GM10266 (cell line): ENCODE data around the gene ADORA1.

Experiments used
- DNase-seq: peaks from one replicate; pipeline ENCODE4 v3.0.0; 2012; ENCODE audit errors: extremely low spot score
- CTCF ChIP-seq: IDR thresholded peaks from 2 replicates; pipeline ENCODE4 v1.5.1; 2012; ENCODE audit warnings: mild to moderate bottlenecking, low read depth; ENCODE audit not compliant: control insufficient read depth, insufficient read depth; ENCODE audit errors: missing control alignments

ADORA1 gene

DNA sequence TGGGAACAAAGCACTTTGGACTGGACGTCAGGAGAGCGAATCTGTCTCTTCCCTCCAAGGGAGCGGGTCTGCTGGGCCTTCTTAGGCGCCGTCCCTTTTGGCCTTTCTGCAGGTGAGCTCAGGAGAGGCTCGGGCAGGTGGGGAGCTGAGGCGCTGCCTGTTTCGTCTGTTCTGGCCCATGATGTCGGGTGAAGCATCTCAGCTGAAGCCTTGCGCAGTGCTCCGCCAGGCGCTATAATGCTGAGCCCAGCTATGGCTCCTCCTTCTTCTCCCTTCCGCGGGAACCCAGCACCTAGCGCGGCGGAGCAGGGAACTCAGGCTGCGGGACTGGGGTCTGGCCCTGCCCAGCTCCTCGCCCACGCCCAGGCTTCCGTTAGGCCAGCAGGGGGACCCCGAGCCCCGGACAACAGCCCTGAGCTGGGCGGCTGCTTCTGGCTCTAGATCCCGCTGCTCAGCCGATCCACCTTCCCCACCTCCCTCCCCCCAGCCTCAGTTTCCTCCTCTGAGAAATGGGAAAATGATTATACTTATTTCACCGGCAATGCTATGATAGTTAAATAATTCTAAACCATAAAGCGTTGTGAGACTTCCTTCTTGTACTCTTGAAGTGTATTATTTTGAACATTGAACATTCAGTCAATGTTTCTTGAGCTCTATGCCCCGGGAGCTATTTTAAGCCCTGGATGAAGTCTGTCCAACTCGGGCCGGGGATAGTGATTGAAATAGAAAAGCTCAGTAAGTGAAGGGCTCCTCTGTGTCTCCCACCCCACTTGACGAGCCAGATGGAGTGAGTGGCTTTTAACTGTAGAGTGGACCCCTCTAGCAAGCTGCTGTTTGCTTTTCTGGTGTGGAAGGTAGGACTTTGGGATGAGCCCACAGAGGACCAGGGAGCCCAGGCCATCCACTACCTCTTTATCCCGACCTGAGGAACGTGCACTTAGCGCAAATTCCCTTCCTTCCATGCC, 9.6 kb upstream of the ADORA1 start:
- DNase-seq = peak; percentile 75
- peak; percentile 64 for TF ChIP-seq CTCF

DNA sequence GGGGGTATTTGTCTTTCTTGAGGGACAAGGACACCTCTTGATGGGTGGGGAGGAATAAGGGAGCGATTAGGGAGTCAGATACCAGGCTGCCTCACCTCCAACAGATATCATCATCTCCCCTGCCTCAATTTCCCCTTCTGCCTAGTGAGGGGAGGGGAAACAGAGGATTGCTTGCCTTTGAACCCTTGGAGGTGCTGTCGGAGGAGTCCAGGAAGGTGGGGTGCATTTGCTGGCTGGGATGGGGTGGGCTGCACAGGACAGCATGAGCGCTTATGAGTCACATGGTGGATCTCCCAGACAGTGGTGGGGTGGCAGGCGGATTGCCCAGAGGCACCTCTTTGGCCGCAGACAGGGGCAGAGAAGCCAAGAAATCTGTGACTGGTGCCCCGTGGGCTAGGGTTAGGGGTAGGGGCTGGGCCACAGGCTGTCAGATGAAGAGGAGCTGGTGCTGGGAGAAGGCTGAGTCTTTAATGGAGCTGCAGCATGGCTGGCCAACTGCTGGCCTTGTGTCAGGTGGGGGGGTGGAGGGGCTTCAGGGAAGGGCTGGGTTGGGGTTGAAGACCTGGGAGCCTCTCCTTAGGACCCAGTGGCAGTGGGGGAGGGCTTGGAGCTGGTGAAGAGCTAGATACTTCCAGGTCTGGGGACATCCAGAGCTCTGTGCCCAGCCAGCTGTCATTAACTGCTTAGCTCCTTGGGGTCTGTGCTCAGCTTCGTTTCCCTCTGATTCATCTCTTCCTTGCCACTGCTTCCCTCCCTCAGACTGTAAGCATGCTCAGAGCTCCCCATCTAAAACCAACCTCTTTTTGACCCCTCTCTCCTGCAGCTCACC, 7.0 kb upstream of the ADORA1 start:
- no peak for TF ChIP-seq CTCF
- DNase-seq = no peak

DNA sequence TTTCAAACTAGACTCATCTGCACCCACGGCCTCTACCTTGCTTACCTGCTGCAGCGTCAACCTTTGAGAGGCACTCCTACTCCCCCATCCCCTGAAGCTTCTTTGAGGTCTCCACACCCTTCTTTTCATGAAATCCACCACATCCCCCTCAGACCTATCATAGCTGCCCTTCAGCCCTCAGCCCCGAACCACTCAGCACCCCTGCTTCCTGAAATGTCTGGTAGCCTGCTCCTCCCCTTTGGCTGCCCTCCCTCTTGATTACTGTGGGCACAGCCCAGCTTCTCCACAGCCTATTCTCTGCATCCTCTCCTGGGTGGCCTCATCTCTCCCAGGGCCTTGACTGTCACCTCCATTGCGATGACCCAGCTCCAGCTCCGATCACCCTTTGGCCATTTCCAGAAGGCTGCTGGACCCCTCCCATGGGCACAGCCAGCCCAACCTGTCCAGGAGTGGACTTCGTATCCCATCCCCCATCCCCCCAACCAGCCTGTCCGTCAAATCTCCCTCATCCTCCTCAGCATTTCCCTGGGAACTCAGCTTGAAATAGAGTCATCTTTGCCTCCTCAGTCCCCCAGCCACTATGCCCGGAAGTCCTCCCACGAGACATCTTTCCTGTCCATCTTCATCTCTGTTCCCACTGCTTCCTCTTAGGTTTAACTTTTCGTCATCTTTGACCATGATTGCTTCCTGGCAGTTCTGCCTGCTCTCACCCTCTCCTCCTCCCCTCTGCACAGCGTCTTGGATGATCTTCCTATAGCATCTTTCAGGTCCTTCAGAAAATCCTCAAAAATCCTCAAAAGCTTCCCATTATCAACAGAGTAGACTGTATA, 6.1 kb upstream of the ADORA1 start:
- no peak for TF ChIP-seq CTCF
- no peak for DNase-seq

DNA sequence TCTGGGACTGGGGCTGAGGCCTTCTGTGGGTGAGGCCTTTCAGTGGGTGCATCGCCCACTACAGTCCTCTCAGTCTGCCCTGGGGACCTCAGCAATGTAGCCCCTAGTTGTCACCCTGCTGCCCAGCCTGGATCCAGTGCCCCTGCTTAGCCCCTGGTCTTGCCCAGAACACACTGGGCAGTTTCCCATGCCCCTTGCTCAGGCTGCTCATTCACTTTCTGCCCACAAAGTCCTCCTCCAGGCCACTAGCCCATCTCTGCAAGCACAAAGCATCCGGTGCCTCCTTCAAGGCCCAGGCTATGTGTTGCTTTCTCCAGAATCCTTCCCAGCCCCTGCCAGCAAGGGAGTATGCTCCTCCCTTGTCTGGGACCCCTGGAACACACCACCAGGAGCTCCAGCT, 5.4 kb upstream of the ADORA1 start:
- no peak for TF ChIP-seq CTCF

GRCh38 chr1:203124011-203124410, 3.5 kb upstream of the ADORA1 start:
- no peak for TF ChIP-seq CTCF

More for the DNA sequence above, 5.4 kb upstream of the ADORA1 start:
- no peak for DNase-seq

GRCh38 chr1:203124546-203125317, 2.8 kb upstream of the ADORA1 start:
- no peak for TF ChIP-seq CTCF
- DNase-seq = no peak

More at GRCh38 chr1:203124011-203124410, 3.5 kb upstream of the ADORA1 start:
- no peak for DNase-seq
